Mucosa of gallbladder (tissue), 1 donor: ENCODE data around the gene ARV1. TPM values are rescaled to one million over a fixed set of nuclear protein-coding genes. Genes with fewer than 3 reads are reported as not detected.
"Not testable (repeated sequence)": the region's sequence is repeated elsewhere in the genome, so short reads cannot be mapped to it uniquely, and the experiment has no call there.

Experiments used
- DNase-seq: peaks from one replicate; pipeline ENCODE4 v3.0.0-alpha.2; 2020; ENCODE audit warnings: low spot score
- total RNA-seq: library from RNA; stranded (reverse); gene quantifications from one replicate; pipeline ENCODE4 v1.2.1, GENCODE V29; 2021
- donor health status: DM: no; HTN: no; CAD: no.

The ARV1 gene
- total RNA-seq, 1 donor from 2014 or later = 24.3 TPM

GRCh38 chr1:231041719-231042261 is 62.9 kb downstream of the ARV1 start:
- no peak for DNase-seq

GRCh38 chr1:231044588-231044987 is 65.7 kb downstream of the ARV1 start:
- DNase-seq = no peak

DNA sequence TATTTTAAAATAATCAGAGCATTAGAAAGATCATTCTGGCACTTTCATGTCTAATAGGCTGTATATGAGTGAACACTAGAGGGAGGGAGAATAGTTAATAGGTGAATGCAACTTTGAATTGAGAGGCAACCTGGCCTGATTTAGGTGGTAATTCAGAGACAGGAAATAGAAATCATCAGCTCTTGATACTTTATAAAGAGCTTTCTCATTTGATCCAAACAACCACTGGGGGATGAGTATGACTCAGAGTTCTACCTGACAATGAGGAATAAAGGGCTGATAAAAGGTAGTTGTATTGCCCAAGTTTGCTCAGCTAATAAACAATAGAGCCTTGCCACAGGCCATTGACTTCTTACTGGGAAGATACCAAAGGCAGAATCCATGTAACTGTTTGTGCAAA is 66.4 kb downstream of the ARV1 start:
- DNase-seq = no peak

DNA sequence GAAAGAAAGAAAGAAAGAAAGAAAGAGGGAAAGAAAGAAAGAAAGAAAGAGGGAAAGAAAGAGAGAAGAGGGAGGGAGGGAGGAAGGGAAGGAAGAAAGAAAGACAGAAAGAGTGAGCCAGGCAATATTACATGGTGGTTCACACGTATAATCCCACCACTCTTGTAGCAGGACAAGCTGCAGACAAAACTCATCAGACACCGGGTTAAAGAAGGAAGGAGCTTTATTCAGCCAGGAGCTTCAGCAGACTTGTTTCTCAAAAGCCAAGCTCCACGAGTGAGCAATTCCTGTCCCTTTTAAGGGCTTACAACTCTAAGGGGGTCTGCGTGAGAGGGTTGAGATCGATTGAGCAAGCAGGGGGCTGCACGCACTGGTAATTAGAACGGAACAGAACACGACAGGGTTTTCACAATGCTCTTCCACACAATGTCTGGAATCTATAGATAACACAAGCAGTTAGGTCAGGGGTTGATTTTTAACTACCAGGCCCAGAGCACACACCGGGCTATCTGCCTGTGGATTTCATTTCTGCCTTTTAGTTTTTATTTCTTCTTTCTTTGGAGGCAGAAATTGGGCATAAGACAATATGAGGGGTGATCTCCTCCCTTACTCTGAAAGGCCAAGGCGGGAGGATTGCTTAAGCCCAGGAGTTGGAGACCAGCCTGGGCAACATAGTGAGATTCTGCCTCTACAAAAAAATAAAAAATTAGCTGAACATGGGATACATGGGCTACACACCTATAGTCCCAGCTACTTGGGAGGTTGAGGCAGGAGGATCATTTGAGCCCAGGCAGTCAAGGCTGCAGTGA is 67.2 kb downstream of the ARV1 start:
- DNase-seq = not testable (repeated sequence)

GRCh38 chr1:231046730-231047395 is 68.0 kb downstream of the ARV1 start:
- DNase-seq = no peak

DNA sequence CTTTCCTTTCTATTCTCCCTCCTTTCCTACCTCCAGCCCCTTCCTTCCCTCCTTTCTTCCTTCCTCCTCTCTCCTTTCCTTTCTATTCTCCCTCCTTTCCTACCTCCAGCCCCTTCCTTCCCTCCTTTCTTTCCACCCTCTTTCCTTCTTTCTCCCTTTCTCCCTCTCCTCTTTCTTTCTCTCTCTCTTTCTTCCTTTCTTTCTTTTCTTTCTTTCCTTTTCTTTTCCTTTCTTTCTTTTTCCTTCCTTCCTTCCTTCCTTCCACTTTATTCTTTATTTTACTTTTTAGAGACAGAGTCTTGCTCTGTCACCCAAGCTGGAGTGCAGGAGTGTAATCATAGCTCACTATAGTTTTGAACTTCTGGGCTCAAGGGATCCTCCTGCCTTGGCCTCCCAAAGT is 68.6 kb downstream of the ARV1 start:
- not testable (repeated sequence) for DNase-seq

DNA sequence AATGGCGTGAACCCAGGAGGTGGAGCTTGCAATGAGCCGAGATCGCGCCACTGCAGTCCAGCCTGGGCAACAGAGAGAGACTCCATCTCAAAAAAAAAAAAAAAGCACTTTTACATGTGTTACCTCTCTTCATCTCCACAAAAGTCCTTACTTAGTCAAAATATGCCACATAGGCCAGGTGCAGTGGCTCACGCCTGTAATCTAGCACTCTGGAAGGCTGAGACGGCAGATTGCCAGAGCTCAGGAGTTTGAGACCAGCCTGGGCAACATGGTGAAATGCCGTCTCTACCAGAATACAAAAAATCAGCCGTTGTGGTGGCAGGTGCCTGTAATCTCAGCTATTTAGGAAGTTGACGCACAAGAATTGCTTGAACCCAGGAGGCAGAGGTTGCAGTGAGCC is 69.5 kb downstream of the ARV1 start:
- DNase-seq = not testable (repeated sequence)

- no peak for DNase-seq
These were observed 70.5 kb downstream of the ARV1 start for GRCh38 chr1:231049121-231049979.

Other genes with a start within 250 kb of the ARV1 start
- gene CAPN9, start 231.7 kb upstream of the ARV1 start, total RNA-seq = 0.83 TPM
- gene C1orf198, start 110.6 kb upstream of the ARV1 start, total RNA-seq = 152 TPM
- 18.4 TPM for gene TTC13, start 233 bp upstream of the ARV1 start, total RNA-seq
- gene FAM89A, start 61.2 kb downstream of the ARV1 start, total RNA-seq = 4.0 TPM
- 0.03 TPM for gene TRIM67, start 183.0 kb downstream of the ARV1 start, total RNA-seq